ENCODE results near the gene FADS2.

The FADS2 gene

GRCh38 chr11:61795459-61795858 lies 32.6 kb upstream of the FADS2 start:
- Histone ChIP-seq H3F3A (ENCODE audit: insufficient read depth, low read length) (peaks cover 9% of the 10 kb centered on the region; the same call in 1 of the 2 replicates), H3K79me2 (ENCODE audit: low read length) (peaks cover 97% of the 10 kb centered on the region), H3K27ac (ENCODE audit: low read length) (no peak overlapping the region), H3K9me3 (replicated peaks; ENCODE audit: insufficient read depth, low read length) (no peaks in the 10 kb centered on the region), H2AFZ (ENCODE audit: low read length) (no peak overlapping the region), H3K4me1 (ENCODE audit: low read length) (no peaks in the 10 kb centered on the region; the same call in 1 of the 2 replicates), H3K36me3 (replicated peaks; ENCODE audit: insufficient read depth, low read length) (peaks cover 7% of the 10 kb centered on the region; the same call in 1 of the 2 replicates), H3K9ac (ENCODE audit: low read length) (no peak overlapping the region), H3K4me3 (ENCODE audit: low read length) (no peak overlapping the region), H3K9me2 (replicated peaks; ENCODE audit: insufficient read depth, low read length) (no peaks in the 10 kb centered on the region), H3K27me3 (replicated peaks; ENCODE audit: insufficient read depth, low read length) (no peaks in the 10 kb centered on the region), H4K20me1 (ENCODE audit: insufficient read depth, low read length) (peaks cover 26% of the 10 kb centered on the region), H3K4me2 (ENCODE audit: low read depth, low read length) (no peak overlapping the region)
- DNase-seq: no peak
- TF ChIP-seq EZH2 (optimal IDR thresholded peaks at IDR 0.05; ENCODE audit: low read depth, low read length) (no peak), CTCF (IDR thresholded peaks at IDR 0.05; ENCODE audit: low read length) (no peak), EZH2phosphoT487 (IDR thresholded peaks at IDR 0.05; ENCODE audit: low read length) (no peak)

- Histone ChIP-seq H3K9ac (ENCODE audit: low read length) (no peak overlapping the region), H3K4me1 (ENCODE audit: low read length) (no peaks in the 10 kb centered on the region; the same call in 1 of the 2 replicates), H3K4me3 (ENCODE audit: low read length) (no peak overlapping the region), H3K4me2 (ENCODE audit: low read depth, low read length) (no peak overlapping the region), H3K27me3 (replicated peaks; ENCODE audit: insufficient read depth, low read length) (no peaks in the 10 kb centered on the region), H3K36me3 (replicated peaks; ENCODE audit: insufficient read depth, low read length) (peaks cover 7% of the 10 kb centered on the region; the same call in 1 of the 2 replicates), H3F3A (ENCODE audit: insufficient read depth, low read length) (peaks cover 12% of the 10 kb centered on the region; the same call in 1 of the 2 replicates), H3K27ac (ENCODE audit: low read length) (no peak overlapping the region), H2AFZ (ENCODE audit: low read length) (no peak overlapping the region), H4K20me1 (ENCODE audit: insufficient read depth, low read length) (peaks cover 26% of the 10 kb centered on the region), H3K9me2 (replicated peaks; ENCODE audit: insufficient read depth, low read length) (no peaks in the 10 kb centered on the region), H3K79me2 (ENCODE audit: low read length) (peaks cover 97% of the 10 kb centered on the region), H3K9me3 (replicated peaks; ENCODE audit: insufficient read depth, low read length) (no peaks in the 10 kb centered on the region)
- TF ChIP-seq EZH2 (optimal IDR thresholded peaks at IDR 0.05; ENCODE audit: low read depth, low read length) (no peak), EZH2phosphoT487 (IDR thresholded peaks at IDR 0.05; ENCODE audit: low read length) (no peak), CTCF (IDR thresholded peaks at IDR 0.05; ENCODE audit: low read length) (no peak)
- DNase-seq: no peak
Observed at GRCh38 chr11:61795876-61796526, 32.1 kb upstream of the FADS2 start.

GRCh38 chr11:61797263-61797944 lies 30.7 kb upstream of the FADS2 start:
- no peaks in the 10 kb centered on the region for H3K9me2 ChIP-seq (replicated peaks; ENCODE audit: insufficient read depth, low read length)
- no peak overlapping the region for H2AFZ ChIP-seq (ENCODE audit: low read length)
- peaks cover 7% of the 10 kb centered on the region; the same call in 1 of the 2 replicates for H3K36me3 ChIP-seq (replicated peaks; ENCODE audit: insufficient read depth, low read length)
- H3K4me2 ChIP-seq (ENCODE audit: low read depth, low read length): no peak overlapping the region
- no peak overlapping the region for H3K27ac ChIP-seq (ENCODE audit: low read length)
- no peak overlapping the region for H3K9ac ChIP-seq (ENCODE audit: low read length)
- no peaks in the 10 kb centered on the region for H3K27me3 ChIP-seq (replicated peaks; ENCODE audit: insufficient read depth, low read length)
- peaks cover 12% of the 10 kb centered on the region; the same call in 1 of the 2 replicates for H3F3A ChIP-seq (ENCODE audit: insufficient read depth, low read length)
- no peak overlapping the region for H3K4me3 ChIP-seq (ENCODE audit: low read length)
- H4K20me1 ChIP-seq (ENCODE audit: insufficient read depth, low read length): peaks cover 26% of the 10 kb centered on the region
- DNase-seq: peak; percentile 74
- no peaks in the 10 kb centered on the region for H3K9me3 ChIP-seq (replicated peaks; ENCODE audit: insufficient read depth, low read length)
- H3K79me2 ChIP-seq (ENCODE audit: low read length): peaks cover 94% of the 10 kb centered on the region
- TF ChIP-seq EZH2phosphoT487 (IDR thresholded peaks at IDR 0.05; ENCODE audit: low read length): no peak
- peak; percentile 88 for TF ChIP-seq CTCF (IDR thresholded peaks at IDR 0.05; ENCODE audit: low read length)
- H3K4me1 ChIP-seq (ENCODE audit: low read length): no peaks in the 10 kb centered on the region
